ENCODE results near the gene MYH16.
"Not testable (repeated sequence)": the region's sequence is repeated elsewhere in the genome, so short reads cannot be mapped to it uniquely, and the experiment has no call there.

DNA sequence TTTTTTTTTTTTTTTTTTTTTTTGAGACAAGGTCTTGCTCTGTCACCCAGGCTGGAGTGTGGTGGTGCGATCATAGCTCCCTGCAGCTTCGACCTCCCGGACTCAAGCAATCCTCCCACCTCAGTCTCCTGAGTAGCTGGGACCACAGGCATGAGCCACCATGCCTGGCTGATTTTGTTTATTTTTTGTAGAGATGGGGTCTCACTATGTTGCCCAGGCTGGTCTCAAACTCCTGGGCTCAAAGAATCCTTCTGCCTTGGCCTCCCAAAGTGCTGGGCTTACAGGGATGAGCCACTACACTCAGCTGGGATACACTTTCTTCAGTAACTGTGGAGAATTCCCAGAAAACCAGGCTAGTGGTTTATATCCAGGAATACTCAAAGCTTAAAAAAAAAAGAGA lies 78.0 kb downstream of the MYH16 start:
- TF ChIP-seq, protein P1, sequence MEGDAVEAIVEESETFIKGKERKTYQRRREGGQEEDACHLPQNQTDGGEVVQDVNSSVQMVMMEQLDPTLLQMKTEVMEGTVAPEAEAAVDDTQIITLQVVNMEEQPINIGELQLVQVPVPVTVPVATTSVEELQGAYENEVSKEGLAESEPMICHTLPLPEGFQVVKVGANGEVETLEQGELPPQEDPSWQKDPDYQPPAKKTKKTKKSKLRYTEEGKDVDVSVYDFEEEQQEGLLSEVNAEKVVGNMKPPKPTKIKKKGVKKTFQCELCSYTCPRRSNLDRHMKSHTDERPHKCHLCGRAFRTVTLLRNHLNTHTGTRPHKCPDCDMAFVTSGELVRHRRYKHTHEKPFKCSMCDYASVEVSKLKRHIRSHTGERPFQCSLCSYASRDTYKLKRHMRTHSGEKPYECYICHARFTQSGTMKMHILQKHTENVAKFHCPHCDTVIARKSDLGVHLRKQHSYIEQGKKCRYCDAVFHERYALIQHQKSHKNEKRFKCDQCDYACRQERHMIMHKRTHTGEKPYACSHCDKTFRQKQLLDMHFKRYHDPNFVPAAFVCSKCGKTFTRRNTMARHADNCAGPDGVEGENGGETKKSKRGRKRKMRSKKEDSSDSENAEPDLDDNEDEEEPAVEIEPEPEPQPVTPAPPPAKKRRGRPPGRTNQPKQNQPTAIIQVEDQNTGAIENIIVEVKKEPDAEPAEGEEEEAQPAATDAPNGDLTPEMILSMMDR (IDR thresholded peaks at IDR 0.05) = not testable (repeated sequence)
- TF ChIP-seq EZH2 (IDR thresholded peaks at IDR 0.05; ENCODE audit: borderline replicate concordance, insufficient read depth, low read depth, low read length, poor library complexity, severe bottlenecking) = not testable (repeated sequence)

Measured in B cell (primary cell).